Endothelial cell of umbilical vein (primary cell): ENCODE results near the gene CDR2L. TPM values are rescaled to one million over a fixed set of nuclear protein-coding genes. Genes with fewer than 3 reads are reported as not detected.

Experiments
- BruUV-seq: library from RNA; stranded (reverse); fragments of 400-500 nt; replicated peaks from 2 replicates; lab custom pipeline; 2021; lab: Mats Ljungman, UMichigan
- CTCF ChIA-PET: fragments of 300-600, 350-600 bp; sonication (Branson Sonifier 250); formaldehyde crosslinking; loops from one replicate; lab custom pipeline; 2021; ENCODE audit warnings: antibody characterized with exemption, inconsistent platforms; lab: Charles Lee
- POLR2A ChIA-PET: fragments of 300-600, 350-600 bp; sonication (Branson Sonifier 250); formaldehyde crosslinking; loops from one replicate; lab custom pipeline; 2021; ENCODE audit warnings: antibody characterized with exemption, inconsistent platforms; lab: Charles Lee
- DNase-seq: peaks from one replicate; pipeline ENCODE4 v3.0.0-alpha.2; 2011; ENCODE audit warnings: low read depth, low spot score
- FAIRE-seq: peaks from 2 replicates; lab custom pipeline; 2011; peaks lifted over from hg19 to GRCh38; lab: Jason Lieb, UNC
- H2AFZ ChIP-seq: 2 replicates; pipeline ENCODE4 v1.6.0; 2012; ENCODE audit warnings: low read depth, low read length, control low read depth, inconsistent platforms
- H3K27ac ChIP-seq: 2 replicates; pipeline ENCODE4 v1.5.1; 2011; ENCODE audit warnings: low read depth, mild to moderate bottlenecking, control low read depth, low read length, moderate library complexity; ENCODE audit not compliant: insufficient read depth
- H3K27me3 ChIP-seq, 2 experiments: 2 replicates each; pipeline versions ENCODE4 v1.6.0 to v1.6.1; 2011; ENCODE audit warnings: low read length in 2 of 2, mixed read lengths in 1 of 2; ENCODE audit not compliant: control insufficient read depth in 2 of 2, insufficient read depth in 2 of 2
- H3K36me3 ChIP-seq, 2 experiments: 2 replicates in 1 of 2; 3 replicates in 1 of 2; pipeline ENCODE4 v1.5.1; 2011; ENCODE audit warnings: low read length in 2 of 2, mild to moderate bottlenecking in 1 of 2, moderate library complexity in 1 of 2; ENCODE audit not compliant: control insufficient read depth in 2 of 2, insufficient read depth in 2 of 2; ENCODE audit errors: extremely low read depth in 1 of 2
- H3K4me1 ChIP-seq: 3 replicates; pipeline ENCODE4 v1.5.1; 2011; ENCODE audit warnings: mild to moderate bottlenecking, low read length; ENCODE audit not compliant: control insufficient read depth, insufficient read depth; ENCODE audit errors: extremely low read depth
- H3K4me2 ChIP-seq: 2 replicates; pipeline ENCODE4 v1.6.1; 2011; ENCODE audit warnings: low read length, control low read depth, mixed read lengths; ENCODE audit not compliant: insufficient read depth
- H3K4me3 ChIP-seq, 3 experiments: fragments of 200-600 bp in 1 of 3; sonication (generic), shearing (Covaris generic) in 1 of 3; replicated peaks in 1 of 3; 2 replicates each; pipeline ENCODE4 v1.5.1; 2011 to 2016; ENCODE audit warnings: control low read depth in 3 of 3, low read length in 3 of 3, mild to moderate bottlenecking in 2 of 3, inconsistent platforms in 1 of 3, low read depth in 1 of 3, moderate library complexity in 1 of 3; ENCODE audit not compliant: insufficient read depth in 1 of 3
- H3K79me2 ChIP-seq: 2 replicates; pipeline ENCODE4 v1.6.0; 2012; ENCODE audit warnings: low read length, inconsistent platforms; ENCODE audit not compliant: control insufficient read depth, insufficient read depth
- H3K9ac ChIP-seq: replicated peaks from 2 replicates; pipeline ENCODE3; 2011; ENCODE audit warnings: low read length, control low read depth; ENCODE audit not compliant: insufficient read depth; ENCODE audit errors: extremely low read depth
- H3K9me1 ChIP-seq: replicated peaks from 3 replicates; pipeline ENCODE4 v1.6.0; 2011; ENCODE audit warnings: mild to moderate bottlenecking, low read length; ENCODE audit not compliant: control insufficient read depth, insufficient read depth; ENCODE audit errors: extremely low read depth
- H3K9me3 ChIP-seq: replicated peaks from 2 replicates; pipeline ENCODE4 v1.5.1; 2012; ENCODE audit warnings: low read length, inconsistent platforms; ENCODE audit not compliant: control insufficient read depth, insufficient read depth
- H4K20me1 ChIP-seq: replicated peaks from 2 replicates; pipeline ENCODE3; 2011; ENCODE audit warnings: mild to moderate bottlenecking, low read length; ENCODE audit not compliant: control insufficient read depth, insufficient read depth; ENCODE audit errors: extremely low read depth
- CTCF ChIP-seq, 2 donors: IDR thresholded peaks; 1 replicate in 1 of 2; 2 replicates in 1 of 2; pipeline ENCODE4 v1.5.1; 2011; ENCODE audit warnings: low read length in 2 of 2, mild to moderate bottlenecking in 2 of 2, moderate library complexity in 2 of 2, control low read depth in 1 of 2, inconsistent platforms in 1 of 2, low read depth in 1 of 2; ENCODE audit not compliant: insufficient read depth in 1 of 2; ENCODE audit errors: extremely low read depth in 1 of 2
- EZH2 ChIP-seq: IDR thresholded peaks from 2 replicates; pipeline ENCODE4 v1.6.1; 2012; ENCODE audit warnings: borderline replicate concordance, low read depth, mild to moderate bottlenecking, moderate library complexity, low read length, inconsistent platforms; ENCODE audit not compliant: severe bottlenecking
- FOS ChIP-seq: IDR thresholded peaks from 2 replicates; pipeline ENCODE4 v1.6.1; 2011; ENCODE audit warnings: mild to moderate bottlenecking, low read length, moderate library complexity, borderline replicate concordance; ENCODE audit not compliant: insufficient read depth
- GATA2 ChIP-seq: IDR thresholded peaks from 2 replicates; pipeline ENCODE4 v1.7.0; 2011; ENCODE audit warnings: low read depth, mild to moderate bottlenecking, moderate library complexity, mixed read lengths, low read length; ENCODE audit not compliant: insufficient read length, insufficient read depth
- JUN ChIP-seq: IDR thresholded peaks from 2 replicates; pipeline ENCODE4 v1.6.1; 2011; ENCODE audit warnings: borderline replicate concordance, low read depth; ENCODE audit not compliant: insufficient read length, insufficient read depth
- MYC ChIP-seq: IDR thresholded peaks from one replicate; pipeline ENCODE4 v1.6.1; 2011; ENCODE audit warnings: mild to moderate bottlenecking, low read depth, low read length
- POLR2A ChIP-seq: IDR thresholded peaks from 2 replicates; pipeline ENCODE4 v1.6.1; 2012; ENCODE audit warnings: low read depth, mild to moderate bottlenecking, control low read depth, low read length
- POLR2AphosphoS5 ChIP-seq: IDR thresholded peaks from 2 replicates; pipeline ENCODE4 v1.6.1; 2012; ENCODE audit warnings: low read depth, mild to moderate bottlenecking, control low read depth, low read length, moderate library complexity; ENCODE audit not compliant: insufficient read depth
- dilution Hi-C: fragments of 300-500 bp; cut with MboI; formaldehyde crosslinking; loops from one replicate; pipeline ENCODE4 v1.15.0; 2019; ENCODE audit warnings: low sequenced_read_pairs; ENCODE audit not compliant: extremely low pct_ligation_motif_present
- intact Hi-C: fragments of 100-400 bp; cut with micrococcal nuclease; formaldehyde crosslinking; loops from one replicate; pipeline ENCODE4 v1.10.0; 2022
- polyA plus RNA-seq, 4 experiments: library from polyadenylated mRNA; depleted of rRNA in 3 of 4; stranded (reverse) in 3 of 4; unstranded in 1 of 4; fragments of >200 nt; gene quantifications; 2 replicates each; pipeline versions ENCODE4 v1.2.1 to v1.2.3, GENCODE V29; 2011 to 2012; ENCODE audit warnings: missing spikeins in 1 of 4
- total RNA-seq: library from RNA; stranded (reverse); gene quantifications from 2 replicates; pipeline ENCODE4 v1.2.3, GENCODE V29; 2021
- TF ChIP-seq, protein P1 (sequence below): IDR thresholded peaks from 2 replicates; pipeline ENCODE4 v1.6.1; 2011; ENCODE audit not compliant: insufficient read depth, insufficient read length

Gene CDR2L
- total and polyA plus RNA-seq, 2 donors (not counting 3 experiments of a cell fraction or from before 2014, with no cell fraction given), result 22.2 to 34.9 TPM

DNA sequence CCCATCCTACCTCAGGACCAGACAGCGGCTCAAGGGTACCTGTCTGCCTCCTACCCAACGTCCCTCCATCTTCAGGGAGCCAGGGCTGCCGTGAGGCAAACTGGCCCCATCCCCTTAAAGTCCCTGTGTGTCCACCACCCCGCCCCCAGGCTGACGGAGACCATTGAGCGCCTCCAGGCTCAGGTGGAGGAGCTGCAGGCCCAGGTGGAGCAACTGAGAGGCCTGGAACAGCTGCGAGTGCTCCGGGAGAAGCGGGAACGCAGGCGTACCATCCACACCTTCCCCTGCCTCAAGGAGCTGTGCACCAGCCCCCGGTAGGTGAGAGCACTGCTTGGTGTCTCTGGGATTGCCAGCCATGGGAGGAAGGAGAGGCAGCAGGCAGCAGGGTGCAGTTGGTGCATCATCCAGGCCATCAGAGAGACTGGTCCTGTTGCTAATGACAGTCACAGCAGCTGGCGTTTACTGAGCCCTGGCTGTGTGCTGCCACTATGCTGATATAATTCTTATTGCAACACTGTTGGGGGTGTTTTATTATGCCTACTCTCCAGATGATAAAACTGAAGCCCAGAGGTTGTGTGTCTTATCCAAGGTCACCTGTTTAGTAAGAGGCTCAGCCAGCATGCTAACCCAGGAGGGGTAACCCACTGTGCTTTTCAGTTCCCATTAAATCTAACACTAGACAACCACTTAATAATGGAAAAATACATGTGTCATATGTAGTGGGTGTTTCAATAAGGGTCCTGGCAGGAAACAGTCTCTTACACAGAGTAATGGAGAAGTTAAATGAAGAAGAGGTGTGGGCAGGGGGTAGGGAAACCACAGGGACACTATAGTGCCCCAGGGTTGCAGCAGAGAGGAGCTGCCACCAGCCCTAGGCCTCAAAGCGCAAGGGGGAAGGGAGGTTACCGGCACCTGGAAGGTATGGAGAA lies 14.7 kb downstream of the CDR2L start:
- Histone ChIP-seq H3K27me3 (no peaks in the 10 kb centered on the region), H3K4me1 (no peaks in the 10 kb centered on the region), H3K36me3 (peaks cover 0 to 42% of the 10 kb centered on the region in 2 experiments), H3K9me3 (no peaks in the 10 kb centered on the region), H3K9me1 (no peaks in the 10 kb centered on the region), H3K9ac (no peak overlapping the region), H3K27ac (no peak overlapping the region), H3K79me2 (no peaks in the 10 kb centered on the region), H2AFZ (no peak overlapping the region), H4K20me1 (no peaks in the 10 kb centered on the region), H3K4me2 (no peak overlapping the region), H3K4me3 (no peak overlapping the region)
- BruUV-seq, result no TSS peak
- no peak for DNase-seq
- dilution Hi-C loops (no loop called here), intact Hi-C loops (no loop called here)
- no peak for FAIRE-seq
- TF ChIP-seq JUN (no peak), EZH2 (no peak), POLR2A (no peak), CTCF (IDR thresholded peaks at IDR 0.05; ENCODE audit: extremely low read depth in 1 of 2, insufficient read depth in 1 of 2, low read depth in 1 of 2, low read length in 2 of 2) (no peak), MYC (no peak), FOS (no peak), GATA2 (no peak), POLR2AphosphoS5 (no peak)
- TF ChIP-seq, protein P1, sequence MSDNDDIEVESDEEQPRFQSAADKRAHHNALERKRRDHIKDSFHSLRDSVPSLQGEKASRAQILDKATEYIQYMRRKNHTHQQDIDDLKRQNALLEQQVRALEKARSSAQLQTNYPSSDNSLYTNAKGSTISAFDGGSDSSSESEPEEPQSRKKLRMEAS, result no peak
- POLR2A ChIA-PET, result no interaction called here
- CTCF ChIA-PET, result interaction anchor here (1.0 to 1.1 kb wide), 2 partner anchors 41 to 199 kb away, joined by 3 read pairs; no protein-coding TSS in a partner anchor
